HG03060 (cell line): Measurements from ENCODE around the gene PBX3.

Experiments used
- ATAC-seq: cut with Tn5 transposase; IDR thresholded peaks from one replicate; pipeline ENCODE4 v1.9.1; 2021; ENCODE audit warnings: low read depth, moderate number of reproducible peaks; ENCODE audit not compliant: unreplicated experiment

The PBX3 gene

GRCh38 chr9:125820100-125820804 is 73.1 kb downstream of the PBX3 start:
- ATAC-seq, result no peak

- no peak for ATAC-seq
These were observed 73.9 kb downstream of the PBX3 start for GRCh38 chr9:125821078-125821477.

- no peak for ATAC-seq
These were observed 75.0 kb downstream of the PBX3 start for GRCh38 chr9:125822160-125822559.

- ATAC-seq, result no peak
These were observed 75.7 kb downstream of the PBX3 start for GRCh38 chr9:125822902-125823301.

GRCh38 chr9:125823874-125824406 is 76.8 kb downstream of the PBX3 start:
- ATAC-seq, result peak; percentile 43

GRCh38 chr9:125825762-125826161 is 78.6 kb downstream of the PBX3 start:
- no peak for ATAC-seq

GRCh38 chr9:125826850-125827249 is 79.7 kb downstream of the PBX3 start:
- ATAC-seq, result no peak

- no peak for ATAC-seq
These were observed 82.6 kb downstream of the PBX3 start for GRCh38 chr9:125829743-125830142.

GRCh38 chr9:125831054-125831453 is 83.9 kb downstream of the PBX3 start:
- no peak for ATAC-seq

- ATAC-seq, result no peak
These were observed 84.4 kb downstream of the PBX3 start for GRCh38 chr9:125831616-125832015.

GRCh38 chr9:125835655-125836054 is 88.5 kb downstream of the PBX3 start:
- no peak for ATAC-seq

- no peak for ATAC-seq
These were observed 92.1 kb downstream of the PBX3 start for GRCh38 chr9:125839317-125839716.

- no peak for ATAC-seq
These were observed 94.3 kb downstream of the PBX3 start for GRCh38 chr9:125841444-125841843.

- no peak for ATAC-seq
These were observed 95.1 kb downstream of the PBX3 start for GRCh38 chr9:125842242-125842641.

- no peak for ATAC-seq
These were observed 96.5 kb downstream of the PBX3 start for GRCh38 chr9:125843646-125844045.

- no peak for ATAC-seq
These were observed 97.4 kb downstream of the PBX3 start for GRCh38 chr9:125844611-125845010.

- no peak for ATAC-seq
These were observed 98.2 kb downstream of the PBX3 start for GRCh38 chr9:125845271-125845808.

GRCh38 chr9:125847735-125848134 is 100.6 kb downstream of the PBX3 start:
- no peak for ATAC-seq

GRCh38 chr9:125850106-125850632 is 103.0 kb downstream of the PBX3 start:
- no peak for ATAC-seq

- ATAC-seq, result no peak
These were observed 103.6 kb downstream of the PBX3 start for GRCh38 chr9:125850763-125851162.

- no peak for ATAC-seq
These were observed 104.8 kb downstream of the PBX3 start for GRCh38 chr9:125851979-125852378.

- no peak for ATAC-seq
These were observed 105.2 kb downstream of the PBX3 start for GRCh38 chr9:125852386-125852785.
